K562 (cell line): ENCODE results near the gene DAO. TPM values are rescaled to one million over a fixed set of nuclear protein-coding genes. Genes with fewer than 3 reads are reported as not detected.

Experiments
- ATF4 ChIP-seq: fragments of 450-650 bp; formaldehyde crosslinking; IDR thresholded peaks from 2 replicates; pipeline ENCODE4 v1.4.0; 2022; ENCODE audit warnings: mild to moderate bottlenecking, moderate library complexity
- BDP1 ChIP-seq: IDR thresholded peaks from 3 replicates; pipeline ENCODE4 v1.6.1; 2011; ENCODE audit not compliant: insufficient read length, insufficient read depth
- CBFA2T2 ChIP-seq: fragments of 450-650 bp; conservative IDR thresholded peaks from 2 replicates; pipeline ENCODE4 v1.6.1; 2017; ENCODE audit warnings: mild to moderate bottlenecking
- CREB1 ChIP-seq, 2 experiments: sonication (generic) in 1 of 2; formaldehyde crosslinking in 1 of 2; IDR thresholded peaks; 2 replicates each; pipeline versions ENCODE4 v1.6.1 to v1.8.0; 2012 to 2022; ENCODE audit warnings: inconsistent platforms in 1 of 2, mild to moderate bottlenecking in 1 of 2, missing genetic modification reagents in 1 of 2, moderate library complexity in 1 of 2
- FOXK1 ChIP-seq: sonication (generic); formaldehyde crosslinking; IDR thresholded peaks from 2 replicates; pipeline ENCODE4 v1.8.0; 2022; ENCODE audit warnings: missing genetic modification reagents, mild to moderate bottlenecking, borderline replicate concordance
- HDGF ChIP-seq: fragments of 450-650 bp; IDR thresholded peaks from 2 replicates; pipeline ENCODE4 v1.6.1; 2016
- HMG20A ChIP-seq: fragments of 450-650 bp; formaldehyde crosslinking; conservative IDR thresholded peaks from 2 replicates; pipeline ENCODE4 v1.4.0; 2020; ENCODE audit warnings: mild to moderate bottlenecking, mixed read lengths
- HOMEZ ChIP-seq: fragments of 250-450 bp; sonication (Bioruptor Pico); IDR thresholded peaks from 2 replicates; pipeline ENCODE4 v1.4.0; 2020; ENCODE audit warnings: mild to moderate bottlenecking, moderate library complexity
- JUND ChIP-seq, 2 experiments: IDR thresholded peaks; 2 replicates in 1 of 2; 3 replicates in 1 of 2; pipeline ENCODE4 v1.6.1; 2011; ENCODE audit warnings: borderline replicate concordance in 2 of 2, low read depth in 2 of 2, low read length in 2 of 2, improper control_type of control experiment in 1 of 2, missing biosample characterization in 1 of 2, missing genetic modification characterization in 1 of 2, missing genetic modification reagents in 1 of 2
- MAFG ChIP-seq: fragments of 450-650 bp; conservative IDR thresholded peaks from 2 replicates; pipeline ENCODE4 v1.6.1; 2016; ENCODE audit warnings: missing genetic modification characterization, missing compliant biosample characterization
- MAX ChIP-seq: sonication (generic); formaldehyde crosslinking; IDR thresholded peaks from 2 replicates; pipeline ENCODE4 v1.9.0; 2022; ENCODE audit warnings: mild to moderate bottlenecking, missing genetic modification reagents
- MCM7 ChIP-seq, 2 experiments: fragments of 450-650 bp; IDR thresholded peaks; 2 replicates each; pipeline ENCODE4 v1.6.1; 2016 to 2018
- MEF2D ChIP-seq: conservative IDR thresholded peaks from 2 replicates; pipeline ENCODE4 v1.6.1; 2016; ENCODE audit warnings: low read depth, missing genetic modification characterization, missing compliant biosample characterization
- MLLT1 ChIP-seq, 2 experiments: fragments of 450-650 bp; IDR thresholded peaks; 2 replicates each; pipeline ENCODE4 v1.6.1; 2016
- RFX5 ChIP-seq: IDR thresholded peaks from 2 replicates; pipeline ENCODE4 v1.6.1; 2011; ENCODE audit warnings: low read depth, mild to moderate bottlenecking, improper control_type of control experiment, low read length
- SAFB2 ChIP-seq: fragments of 200-400 bp; formaldehyde crosslinking; IDR thresholded peaks from 2 replicates; pipeline ENCODE4 v1.6.1; 2018; ENCODE audit warnings: borderline replicate concordance, low read length, low read depth, moderate library complexity; ENCODE audit not compliant: severe bottlenecking
- SMARCA4 ChIP-seq: fragments of 450-650 bp; IDR thresholded peaks from 2 replicates; pipeline ENCODE4 v1.6.1; 2016
- U2AF2 ChIP-seq: fragments of 200-400 bp; formaldehyde crosslinking; optimal IDR thresholded peaks from 2 replicates; pipeline ENCODE3; 2017; ENCODE audit warnings: low read depth, mild to moderate bottlenecking, low read length
- ZBTB8A ChIP-seq: fragments of 450-650 bp; IDR thresholded peaks from 2 replicates; pipeline ENCODE4 v1.6.1; 2018; ENCODE audit warnings: mild to moderate bottlenecking, moderate library complexity; ENCODE audit not compliant: partially characterized antibody
- ZNF12 ChIP-seq: sonication (generic); formaldehyde crosslinking; IDR thresholded peaks from 2 replicates; pipeline ENCODE4 v1.4.0; 2020; ENCODE audit warnings: mild to moderate bottlenecking, missing genetic modification reagents
- ZNF175 ChIP-seq: fragments of 200-800 bp; sonication (Bioruptor generic); IDR thresholded peaks from 2 replicates; pipeline ENCODE4 v1.6.1; 2016; ENCODE audit warnings: low read depth, mild to moderate bottlenecking, missing genetic modification characterization, missing compliant biosample characterization
- ZNF24 ChIP-seq: fragments of 450-650 bp; IDR thresholded peaks from 2 replicates; pipeline ENCODE4 v1.6.1; 2016
- ZNF277 ChIP-seq: fragments of 250-450 bp; sonication (Bioruptor Pico); IDR thresholded peaks from 2 replicates; pipeline ENCODE4 v1.8.0; 2022; ENCODE audit warnings: inconsistent platforms, mild to moderate bottlenecking, moderate library complexity, borderline replicate concordance
- polyA plus RNA-seq, 8 experiments: library from polyadenylated mRNA; depleted of rRNA in 4 of 8; stranded (reverse) in 5 of 8; unstranded in 3 of 8; fragments of >200 nt; fragmentation: Nextera tagmentation in 2 of 8; fragmentation: Illumina TruSeq in 1 of 8; extraction: Ambion mirVana in 2 of 8; extraction: Trizol in 1 of 8; gene quantifications; 2 replicates each; pipeline versions ENCODE4 v1.2.1 to v1.2.3, GENCODE V29; 2011 to 2014; ENCODE audit warnings: inconsistent platforms in 1 of 8, missing spikeins in 1 of 8
- total RNA-seq, 7 experiments: library from RNA; depleted of rRNA in 6 of 7; stranded (reverse); fragments of >200 nt in 6 of 7; fragmentation: Illumina TruSeq in 2 of 7; extraction: Trizol in 2 of 7; gene quantifications; 2 replicates each; pipeline versions ENCODE4 v1.2.1 to v1.2.3, GENCODE V29; 2011 to 2021; ENCODE audit warnings: low replicate concordance in 1 of 7

The DAO gene
- total and polyA plus RNA-seq, 9 of the 15 experiments (the other 6 are each of a cell fraction or from before 2014, with no cell fraction given): not detected

GRCh38 chr12:108838194-108839017, 41.5 kb upstream of the DAO start (continued):
- TF ChIP-seq MAFG (tag): peak; percentile 88
- no peak for TF ChIP-seq HOMEZ
- TF ChIP-seq HDGF: no peak
- TF ChIP-seq ZNF12 (CRISPR knock-in tag): no peak
- peak; percentile 93 for TF ChIP-seq MAX (CRISPR knock-in tag)
- TF ChIP-seq SMARCA4: peak; percentile 85
- TF ChIP-seq MEF2D (tag): peak; percentile 93
- TF ChIP-seq BDP1: no peak
- TF ChIP-seq FOXK1 (CRISPR knock-in tag): no peak
- no peak for TF ChIP-seq U2AF2
- peak; percentile 97 for TF ChIP-seq ZNF175
- TF ChIP-seq CBFA2T2: 0 out of 2 replicates have a peak, but pooled peaks have one; percentile 23
- no peak for TF ChIP-seq HMG20A (CRISPR knock-in tag)
- TF ChIP-seq MLLT1 (IDR thresholded peaks at IDR 0.05): no peak
- no peak for TF ChIP-seq ZBTB8A
- TF ChIP-seq MCM7 (IDR thresholded peaks at IDR 0.05): no peak
- peak; percentile 45; the same call in 1 of the 2 replicates for TF ChIP-seq CREB1 (IDR thresholded peaks at IDR 0.05)
- no peak for TF ChIP-seq CREB1 (CRISPR knock-in tag; IDR thresholded peaks at IDR 0.05)
- TF ChIP-seq RFX5: no peak
- TF ChIP-seq ATF4 (CRISPR knock-in tag): peak; percentile 45; the same call in 1 of the 2 replicates
- TF ChIP-seq SAFB2: no peak
- no peak for TF ChIP-seq ZNF277 (CRISPR knock-in tag)
- no peak for TF ChIP-seq ZNF24
- TF ChIP-seq JUND (IDR thresholded peaks at IDR 0.05; ENCODE audit: borderline replicate concordance, low read depth, low read length): peak; percentile 90
- peak; percentile 82; the same call in 1 of the 3 replicates for TF ChIP-seq JUND (tag; IDR thresholded peaks at IDR 0.05; ENCODE audit: borderline replicate concordance, low read depth, low read length)
